ENCODE data around the gene BICD1. TPM values are rescaled to one million over a fixed set of nuclear protein-coding genes. Genes with fewer than 3 reads are reported as not detected.

The BICD1 gene
- polyA plus RNA-seq, 1 experiment: 20.1 TPM

GRCh38 chr12:32151552-32151951, 44.9 kb downstream of the BICD1 start:
- no peaks in the 10 kb centered on the region for H3K9me3 ChIP-seq (ENCODE audit: control insufficient read depth, insufficient read depth, low read length)
- ChIA-PET POLR2A (no interaction called here), CTCF (no interaction called here)
- H3K27ac ChIP-seq (ENCODE audit: low read depth, low read length): no peak overlapping the region
- no peaks in the 10 kb centered on the region for H3K27me3 ChIP-seq (ENCODE audit: control insufficient read depth, insufficient read depth, low read length)
- no peak overlapping the region for H3K4me3 ChIP-seq (ENCODE audit: low read depth, low read length)
- no peak for DNase-seq (ENCODE audit: low read depth, low spot score)
- no peak for TF ChIP-seq CTCF (IDR thresholded peaks at IDR 0.05; ENCODE audit: low read depth, low read length)

GRCh38 chr12:32155041-32155440, 48.4 kb downstream of the BICD1 start:
- TF ChIP-seq CTCF (IDR thresholded peaks at IDR 0.05; ENCODE audit: low read depth, low read length): no peak
- CTCF ChIA-PET: interaction anchor here (1.2 kb wide), 1 partner anchor 157 kb away, joined by 3 read pairs; no protein-coding TSS in a partner anchor

GRCh38 chr12:32155961-32156529, 49.4 kb downstream of the BICD1 start:
- no peaks in the 10 kb centered on the region for H3K9me3 ChIP-seq (ENCODE audit: control insufficient read depth, insufficient read depth, low read length)
- POLR2A ChIA-PET: no interaction called here
- H3K27me3 ChIP-seq (ENCODE audit: control insufficient read depth, insufficient read depth, low read length): no peaks in the 10 kb centered on the region
- DNase-seq (ENCODE audit: low read depth, low spot score): no peak
- CTCF ChIA-PET: interaction anchor here (0.6 to 1.2 kb wide), 2 partner anchors 156 to 572 kb away, joined by 3 read pairs; no protein-coding TSS in a partner anchor
- no peak overlapping the region for H3K27ac ChIP-seq (ENCODE audit: low read depth, low read length)
- H3K4me3 ChIP-seq (ENCODE audit: low read depth, low read length): no peak overlapping the region
- TF ChIP-seq CTCF (IDR thresholded peaks at IDR 0.05; ENCODE audit: low read depth, low read length): no peak

More at GRCh38 chr12:32155041-32155440, 48.4 kb downstream of the BICD1 start:
- no peak for DNase-seq (ENCODE audit: low read depth, low spot score)
- H3K4me3 ChIP-seq (ENCODE audit: low read depth, low read length): no peak overlapping the region
- no peaks in the 10 kb centered on the region for H3K27me3 ChIP-seq (ENCODE audit: control insufficient read depth, insufficient read depth, low read length)
- H3K27ac ChIP-seq (ENCODE audit: low read depth, low read length): no peak overlapping the region
- POLR2A ChIA-PET: interaction anchor here (0.5 kb wide), 1 partner anchor 26 kb away, joined by 4 read pairs; no protein-coding TSS in a partner anchor
- H3K9me3 ChIP-seq (ENCODE audit: control insufficient read depth, insufficient read depth, low read length): no peaks in the 10 kb centered on the region

- ChIA-PET POLR2A (no interaction called here), CTCF (interaction anchor here (0.6 kb wide), 2 partner anchors 9 to 17 kb away, joined by 3 read pairs; no protein-coding TSS in a partner anchor)
- Histone ChIP-seq H3K4me3 (ENCODE audit: low read depth, low read length) (no peak overlapping the region), H3K27ac (ENCODE audit: low read depth, low read length) (no peak overlapping the region), H3K9me3 (ENCODE audit: control insufficient read depth, insufficient read depth, low read length) (no peaks in the 10 kb centered on the region), H3K27me3 (ENCODE audit: control insufficient read depth, insufficient read depth, low read length) (no peaks in the 10 kb centered on the region)
- no peak for TF ChIP-seq CTCF (IDR thresholded peaks at IDR 0.05; ENCODE audit: low read depth, low read length)
- DNase-seq (ENCODE audit: low read depth, low spot score): no peak
Measured at GRCh38 chr12:32158525-32158924, 51.9 kb downstream of the BICD1 start.

- DNase-seq (ENCODE audit: low read depth, low spot score): no peak
- Histone ChIP-seq H3K4me3 (ENCODE audit: low read depth, low read length) (no peak overlapping the region), H3K27ac (ENCODE audit: low read depth, low read length) (no peak overlapping the region), H3K27me3 (ENCODE audit: control insufficient read depth, insufficient read depth, low read length) (no peaks in the 10 kb centered on the region), H3K9me3 (ENCODE audit: control insufficient read depth, insufficient read depth, low read length) (no peaks in the 10 kb centered on the region)
- CTCF ChIA-PET: no interaction called here
- POLR2A ChIA-PET: no interaction called here
- TF ChIP-seq CTCF (IDR thresholded peaks at IDR 0.05; ENCODE audit: low read depth, low read length): no peak
Measured at GRCh38 chr12:32159381-32159780, 52.7 kb downstream of the BICD1 start.
